OCI-LY7 (cell line): ENCODE results near the gene MTA3. TPM values are rescaled to one million over a fixed set of nuclear protein-coding genes. Genes with fewer than 3 reads are reported as not detected.

Source experiments
- BruUV-seq: library from RNA; stranded (reverse); fragments of 400-500 nt; replicated peaks from 2 replicates; lab custom pipeline; 2021; lab: Mats Ljungman, UMichigan
- CTCF ChIA-PET: fragments of 300-600 bp; sonication (Branson Sonifier 250); formaldehyde crosslinking; loops from one replicate; lab custom pipeline; 2022; ENCODE audit warnings: antibody characterized with exemption; ENCODE audit not compliant: unreplicated experiment; lab: Charles Lee
- POLR2A ChIA-PET: fragments of 300-600 bp; sonication (Branson Sonifier 250); formaldehyde crosslinking; loops from one replicate; lab custom pipeline; 2022; ENCODE audit warnings: antibody characterized with exemption; lab: Charles Lee
- DNase-seq: peaks from one replicate; pipeline ENCODE4 v3.0.0-alpha.2; 2015; ENCODE audit warnings: low spot score
- H2AFZ ChIP-seq: fragments of 200-600 bp; sonication (generic), shearing (Covaris generic); 2 replicates; pipeline ENCODE4 v1.6.1; 2014; ENCODE audit warnings: mild to moderate bottlenecking, antibody characterized with exemption, low read length, moderate library complexity
- H3K27ac ChIP-seq: fragments of 200-600 bp; sonication (generic); 2 replicates; pipeline ENCODE4 v1.5.1; 2014; ENCODE audit warnings: mixed run types, low read depth, mild to moderate bottlenecking, moderate library complexity, low read length, inconsistent platforms; ENCODE audit not compliant: poor library complexity, severe bottlenecking
- H3K36me3 ChIP-seq: fragments of 200-600 bp; sonication (generic); 2 replicates; pipeline ENCODE4 v1.6.1; 2014; ENCODE audit warnings: mild to moderate bottlenecking, antibody characterized with exemption, low read length, moderate library complexity, mixed read lengths; ENCODE audit not compliant: insufficient read depth
- H3K4me1 ChIP-seq: fragments of 200-600 bp; sonication (generic); 2 replicates; pipeline ENCODE4 v1.5.1; 2014; ENCODE audit warnings: mild to moderate bottlenecking, low read length; ENCODE audit not compliant: insufficient read depth, poor library complexity, severe bottlenecking
- H3K4me2 ChIP-seq: fragments of 200-600 bp; sonication (generic); 2 replicates; pipeline ENCODE4 v1.6.1; 2014; ENCODE audit warnings: mild to moderate bottlenecking, low read length
- H3K4me3 ChIP-seq: fragments of 200-600 bp; sonication (generic); 2 replicates; pipeline ENCODE4 v1.5.1; 2014; ENCODE audit warnings: mild to moderate bottlenecking, low read depth, low read length; ENCODE audit not compliant: poor library complexity, severe bottlenecking
- H3K79me2 ChIP-seq: fragments of 200-600 bp; sonication (generic); 2 replicates; pipeline ENCODE4 v1.6.1; 2016; ENCODE audit warnings: low read depth, mild to moderate bottlenecking, low read length, moderate library complexity, mixed read lengths; ENCODE audit not compliant: insufficient read depth
- H3K9me2 ChIP-seq: fragments of 200-600 bp; sonication (generic); 2 replicates; pipeline ENCODE4 v1.6.1; 2016; ENCODE audit warnings: mild to moderate bottlenecking, low read length, mixed read lengths; ENCODE audit not compliant: insufficient read depth
- H3K9me3 ChIP-seq: fragments of 200-600 bp; sonication (generic); 2 replicates; pipeline ENCODE4 v1.6.1; 2014; ENCODE audit warnings: mild to moderate bottlenecking, mixed run types, low read length, mixed read lengths
- H4K20me1 ChIP-seq: fragments of 200-600 bp; sonication (generic); 2 replicates; pipeline ENCODE4 v1.6.1; 2014; ENCODE audit warnings: mild to moderate bottlenecking, antibody characterized with exemption, low read length, moderate library complexity, mixed read lengths; ENCODE audit not compliant: insufficient read depth
- CTCF ChIP-seq: fragments of 200-600 bp; sonication (generic); conservative IDR thresholded peaks from 2 replicates; pipeline ENCODE4 v1.5.1; 2014; ENCODE audit warnings: mild to moderate bottlenecking, antibody characterized with exemption, low read length, moderate library complexity, mixed read lengths
- EZH2phosphoT487 ChIP-seq: fragments of 200-600 bp; sonication (generic); IDR thresholded peaks from 2 replicates; pipeline ENCODE4 v1.6.1; 2018; ENCODE audit warnings: low read depth, borderline replicate concordance, mild to moderate bottlenecking, mixed run types, antibody characterized with exemption, low read length, moderate library complexity, mixed read lengths
- intact Hi-C: fragments of 100-400 bp; cut with micrococcal nuclease; formaldehyde crosslinking; loops from one replicate; pipeline ENCODE4 v1.10.0; 2022; ENCODE audit not compliant: unreplicated experiment
- total RNA-seq, 2 experiments: library from RNA; depleted of rRNA in 1 of 2; stranded (reverse); fragments of >200 nt in 1 of 2; shearing (Covaris generic) in 1 of 2; gene quantifications; 2 replicates each; pipeline ENCODE4 v1.2.3, GENCODE V29; 2014 to 2022

The MTA3 gene
- total RNA-seq, 2 experiments from 2014 or later = 72.7 to 205 TPM

DNA sequence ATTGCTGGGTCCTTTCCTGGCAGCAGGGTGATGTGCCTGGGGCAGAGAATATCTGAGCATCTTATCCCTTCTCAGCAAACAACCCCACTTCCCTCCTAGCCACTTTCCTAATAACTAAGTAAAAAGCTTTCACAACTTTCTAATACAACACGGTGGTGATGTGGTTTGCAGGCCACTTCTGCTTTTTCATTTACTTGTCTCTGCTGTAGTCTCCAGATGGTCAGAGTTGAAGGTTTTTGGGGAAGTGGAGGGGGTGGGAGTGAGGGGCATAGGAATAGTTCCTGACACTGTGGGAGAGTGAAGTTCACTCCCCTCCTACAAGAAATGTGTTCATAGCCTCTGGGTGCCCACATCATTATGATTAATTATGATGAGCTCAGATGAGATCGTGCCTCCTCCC, 183.9 kb downstream of the MTA3 start:
- peak; percentile 54 for DNase-seq
- Histone ChIP-seq H3K27ac (peak overlapping the region; percentile 2), H3K79me2 (no peaks in the 10 kb centered on the region), H4K20me1 (no peaks in the 10 kb centered on the region), H3K4me1 (peaks cover 20% of the 10 kb centered on the region), H3K9me2 (no peaks in the 10 kb centered on the region), H3K36me3 (peaks cover 71% of the 10 kb centered on the region), H3K4me2 (peak overlapping the region; percentile 31), H3K4me3 (no peak overlapping the region), H3K9me3 (no peaks in the 10 kb centered on the region), H2AFZ (no peak overlapping the region)
- intact Hi-C loops = no loop called here
- TF ChIP-seq CTCF (no peak), EZH2phosphoT487 (no peak)
- ChIA-PET POLR2A (no interaction called here), CTCF (interaction anchor here (0.7 kb wide), 1 partner anchor 266 kb away, joined by 8 read pairs; no protein-coding TSS in a partner anchor)
- no TSS peak for BruUV-seq

DNA sequence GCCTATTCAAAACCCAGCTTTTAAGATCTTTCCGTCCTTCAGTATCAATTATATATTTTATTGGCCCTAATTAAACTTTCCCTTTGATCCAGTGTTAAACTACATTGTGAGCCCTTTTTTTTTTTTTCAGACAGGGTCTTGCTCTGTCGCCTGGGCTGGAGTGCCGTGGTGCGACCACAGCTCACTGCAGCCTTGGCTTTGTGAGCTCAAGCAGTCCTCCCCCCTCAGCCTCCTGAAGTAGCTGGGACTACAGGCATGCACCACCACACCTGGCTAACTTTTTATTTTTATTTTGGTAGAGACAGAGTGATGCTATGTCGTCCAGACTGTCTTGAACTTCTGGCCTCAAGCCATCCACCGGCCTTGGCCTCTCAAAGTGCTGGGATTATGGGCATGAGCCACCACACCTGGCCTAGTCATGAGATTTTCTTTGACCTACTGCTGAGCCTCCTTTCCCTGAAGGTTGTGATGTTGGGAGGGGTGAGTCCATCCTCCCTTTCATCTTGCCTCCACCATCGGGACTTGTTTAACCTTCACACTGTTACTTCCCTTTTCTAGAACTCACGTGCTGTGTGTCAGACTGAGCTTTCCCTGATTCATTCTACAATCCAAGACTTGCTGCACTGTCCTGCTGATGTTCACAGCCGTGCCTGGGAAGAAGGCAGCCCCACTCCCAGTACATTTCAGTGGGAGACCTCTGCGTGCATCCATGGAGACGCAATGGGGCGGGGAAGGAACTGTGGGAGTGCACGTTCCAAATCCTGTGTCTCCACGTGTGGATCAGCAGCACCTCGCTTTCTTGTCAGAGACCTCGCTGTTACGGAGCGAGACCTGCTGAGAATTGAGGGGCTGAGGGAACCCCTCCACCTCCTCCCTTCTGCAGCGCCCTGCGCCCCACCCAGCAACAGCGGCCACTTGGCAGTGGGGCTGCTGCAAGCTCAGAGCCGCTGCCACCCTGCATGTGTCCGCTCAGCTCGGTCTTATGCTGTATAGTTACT, 184.7 kb downstream of the MTA3 start:
- Histone ChIP-seq H3K79me2 (no peaks in the 10 kb centered on the region), H3K9me3 (no peaks in the 10 kb centered on the region), H3K4me3 (no peak overlapping the region), H3K4me1 (peaks cover 20% of the 10 kb centered on the region), H2AFZ (no peak overlapping the region), H3K4me2 (peak overlapping the region; percentile 31; the same call in 1 of the 2 replicates), H4K20me1 (no peaks in the 10 kb centered on the region), H3K36me3 (peaks cover 65% of the 10 kb centered on the region), H3K27ac (no peak overlapping the region), H3K9me2 (no peaks in the 10 kb centered on the region)
- DNase-seq = peak; percentile 27
- ChIA-PET POLR2A (no interaction called here), CTCF (no interaction called here)
- BruUV-seq = no TSS peak
- intact Hi-C loops = no loop called here
- no peak for TF ChIP-seq CTCF
- no peak for TF ChIP-seq EZH2phosphoT487
